Measurements from ENCODE around the gene STRBP.
"Not testable (repeated sequence)": the region's sequence is repeated elsewhere in the genome, so short reads cannot be mapped to it uniquely, and the experiment has no call there.

Gene STRBP

GRCh38 chr9:123249162-123249561 lies 19.2 kb downstream of the STRBP start:
- not testable (repeated sequence) for DNase-seq

- no peak for DNase-seq
Measured at GRCh38 chr9:123248630-123249029, 19.8 kb downstream of the STRBP start.

- no peak for DNase-seq
Measured at GRCh38 chr9:123246534-123246933, 21.9 kb downstream of the STRBP start.

GRCh38 chr9:123239726-123240125 lies 28.7 kb downstream of the STRBP start:
- no peak for DNase-seq

GRCh38 chr9:123238365-123238764 lies 30.0 kb downstream of the STRBP start:
- no peak for DNase-seq

- peak in 1 of 51 donors; percentile 8 for DNase-seq
Measured at GRCh38 chr9:123237220-123237619, 31.2 kb downstream of the STRBP start.

GRCh38 chr9:123235448-123235847 lies 32.9 kb downstream of the STRBP start:
- no peak for DNase-seq

GRCh38 chr9:123234853-123235252 lies 33.5 kb downstream of the STRBP start:
- DNase-seq: no peak

- DNase-seq: no peak
Measured at GRCh38 chr9:123232332-123232731, 36.1 kb downstream of the STRBP start.

GRCh38 chr9:123231421-123231820 lies 37.0 kb downstream of the STRBP start:
- DNase-seq: no peak

GRCh38 chr9:123228967-123229366 lies 39.4 kb downstream of the STRBP start:
- no peak for DNase-seq

- no peak for DNase-seq
Measured at GRCh38 chr9:123225995-123226394, 42.4 kb downstream of the STRBP start.

- peak in 10 of 51 donors; percentile 0 to 50 (median 10) for DNase-seq
Measured at GRCh38 chr9:123225374-123225813, 43.0 kb downstream of the STRBP start.

GRCh38 chr9:123220127-123220526 lies 48.3 kb downstream of the STRBP start:
- no peak for DNase-seq

- DNase-seq: no peak
Measured at GRCh38 chr9:123218831-123219230, 49.6 kb downstream of the STRBP start.

GRCh38 chr9:123217128-123217654 lies 51.2 kb downstream of the STRBP start:
- DNase-seq: no peak

GRCh38 chr9:123216251-123216797 lies 52.1 kb downstream of the STRBP start:
- DNase-seq: no peak

GRCh38 chr9:123211081-123211480 lies 57.3 kb downstream of the STRBP start:
- DNase-seq: no peak

- no peak for DNase-seq
Measured at GRCh38 chr9:123208626-123209174, 59.7 kb downstream of the STRBP start.

- no peak for DNase-seq
Measured at GRCh38 chr9:123206065-123206464, 62.3 kb downstream of the STRBP start.

GRCh38 chr9:123201083-123201482 lies 67.3 kb downstream of the STRBP start:
- no peak for DNase-seq

GRCh38 chr9:123200469-123200868 lies 67.9 kb downstream of the STRBP start:
- not testable (repeated sequence) for DNase-seq

- DNase-seq: no peak
Measured at GRCh38 chr9:123196124-123196523, 72.3 kb downstream of the STRBP start.

GRCh38 chr9:123194023-123194422 lies 74.4 kb downstream of the STRBP start:
- no peak for DNase-seq
